Endodermal cell (in vitro differentiated cells): ENCODE data around the gene SKA1. TPM values are rescaled to one million over a fixed set of nuclear protein-coding genes. Genes with fewer than 3 reads are reported as not detected.

Experiments
- DNase-seq: peaks from one replicate; pipeline ENCODE4 v3.0.0-alpha.2; 2017
- H3K27ac ChIP-seq: 2 replicates; pipeline ENCODE4 v1.5.1; 2013; ENCODE audit warnings: mild to moderate bottlenecking, low read depth, low read length, moderate library complexity
- H3K27me3 ChIP-seq: 2 replicates; pipeline ENCODE4 v1.6.1; 2013; ENCODE audit warnings: mild to moderate bottlenecking, low read length, moderate library complexity; ENCODE audit not compliant: insufficient read depth, control insufficient read depth, poor library complexity, severe bottlenecking
- H3K36me3 ChIP-seq: 2 replicates; pipeline ENCODE4 v1.7.0; 2013; ENCODE audit warnings: mild to moderate bottlenecking, low read length, moderate library complexity; ENCODE audit not compliant: control insufficient read depth, insufficient read depth
- H3K4me1 ChIP-seq: one replicate; pipeline ENCODE4 v1.7.0; 2013; ENCODE audit warnings: low read length; ENCODE audit not compliant: control insufficient read depth, insufficient read depth
- H3K4me3 ChIP-seq: 2 replicates; pipeline ENCODE4 v1.5.1; 2013; ENCODE audit warnings: mild to moderate bottlenecking, low read length, moderate library complexity
- H3K9ac ChIP-seq: 2 replicates; pipeline ENCODE4 v1.6.1; 2013; ENCODE audit warnings: mild to moderate bottlenecking, low read length, moderate library complexity; ENCODE audit not compliant: poor library complexity, severe bottlenecking; ENCODE audit errors: extremely low read depth
- H3K9me3 ChIP-seq: 2 replicates; pipeline ENCODE4 v1.6.1; 2013; ENCODE audit warnings: mild to moderate bottlenecking, low read length, moderate library complexity; ENCODE audit not compliant: control insufficient read depth
- H3K27ac Mint-ChIP-seq: 2 replicates; pipeline ENCODE4 v1.8.0; 2020; ENCODE audit warnings: mixed read lengths
- H3K27me3 Mint-ChIP-seq: 2 replicates; pipeline ENCODE4 v1.8.0; 2021; ENCODE audit warnings: mild to moderate bottlenecking, mixed read lengths; ENCODE audit not compliant: insufficient read depth
- H3K36me3 Mint-ChIP-seq: 2 replicates; pipeline ENCODE4 v1.8.0; 2020; ENCODE audit warnings: low read depth, mixed read lengths
- H3K4me1 Mint-ChIP-seq: 2 replicates; pipeline ENCODE4 v1.8.0; 2020; ENCODE audit warnings: mixed read lengths
- H3K4me3 Mint-ChIP-seq: 2 replicates; pipeline ENCODE4 v1.8.0; 2020; ENCODE audit warnings: mild to moderate bottlenecking, moderate library complexity, mixed read lengths
- H3K9me3 Mint-ChIP-seq: 2 replicates; pipeline ENCODE4 v1.8.0; 2020; ENCODE audit warnings: mild to moderate bottlenecking, mixed read lengths
- CTCF ChIP-seq: fragments of 200-600 bp; sonication (generic); conservative IDR thresholded peaks from 2 replicates; pipeline ENCODE4 v1.5.0; 2021; ENCODE audit warnings: antibody characterized with exemption, mild to moderate bottlenecking
- WGBS, 2 experiments: methylation state at CpG; one replicate each; pipeline versions ENCODE4 v1.1.5 to v1.1.7; 2013; ENCODE audit warnings: missing lambda C conversion rate in 2 of 2, mixed read lengths in 1 of 2; ENCODE audit not compliant: insufficient coverage in 1 of 2, insufficient read length in 1 of 2; 5-methylcytosine and 5-hydroxymethylcytosine counted together
- total RNA-seq, 2 donors: library from RNA; stranded (reverse); fragmentation: NEBNext Ultra II Directional in 1 of 2; extraction: Animal tissue kit (Norgen Biotek cat#: 25700) in 1 of 2; gene quantifications; 2 replicates in 1 of 2; 3 replicates in 1 of 2; pipeline ENCODE4 v1.2.1, GENCODE V29; 2021

Gene SKA1
- total RNA-seq, 2 donors from 2014 or later = 26.4 to 70.0 TPM

- Histone ChIP-seq H3K4me1 (no peaks in the 10 kb centered on the region), H3K9me3 (peaks cover 27% of the 10 kb centered on the region), H3K36me3 (no peaks in the 10 kb centered on the region), H3K27ac (no peak overlapping the region), H3K9ac (no peak overlapping the region), H3K4me3 (no peak overlapping the region), H3K27me3 (no peaks in the 10 kb centered on the region)
- Mint-ChIP-seq H3K9me3 (peaks cover 42% of the 10 kb centered on the region), H3K27ac (no peak overlapping the region), H3K4me3 (no peak overlapping the region), H3K4me1 (peaks cover 1% of the 10 kb centered on the region), H3K27me3 (peaks cover 3% of the 10 kb centered on the region), H3K36me3 (peaks cover 9% of the 10 kb centered on the region)
- DNase-seq = no peak
- WGBS, 2 experiments = 80 to 86% methylated on average over 1 to 2 of the region's 2 CpGs
- TF ChIP-seq CTCF = no peak
Measured at GRCh38 chr18:50422286-50422898, 47.5 kb downstream of the SKA1 start.

GRCh38 chr18:50424877-50425690 is 50.2 kb downstream of the SKA1 start:
- Mint-ChIP-seq H3K27ac (no peak overlapping the region), H3K4me3 (no peak overlapping the region), H3K27me3 (peaks cover 3% of the 10 kb centered on the region), H3K4me1 (peaks cover 10% of the 10 kb centered on the region), H3K36me3 (peaks cover 4% of the 10 kb centered on the region), H3K9me3 (peaks cover 15% of the 10 kb centered on the region)
- DNase-seq = no peak
- Histone ChIP-seq H3K9me3 (peaks cover 9% of the 10 kb centered on the region), H3K4me3 (peak overlapping the region; percentile 1), H3K36me3 (no peaks in the 10 kb centered on the region), H3K27ac (no peak overlapping the region), H3K27me3 (no peaks in the 10 kb centered on the region), H3K4me1 (no peaks in the 10 kb centered on the region), H3K9ac (no peak overlapping the region)
- no peak for TF ChIP-seq CTCF
- WGBS, 2 experiments = 84 to 93% methylated on average over 4 to 5 of the region's 7 CpGs

GRCh38 chr18:50427896-50428295 is 53.0 kb downstream of the SKA1 start:
- H3K4me1 Mint-ChIP-seq = peaks cover 10% of the 10 kb centered on the region
- TF ChIP-seq CTCF = no peak
- no peak overlapping the region for H3K4me3 Mint-ChIP-seq
- no peak overlapping the region for H3K27ac Mint-ChIP-seq
- peaks cover 12% of the 10 kb centered on the region for H3K9me3 Mint-ChIP-seq
- Histone ChIP-seq H3K27ac (no peak overlapping the region), H3K27me3 (no peaks in the 10 kb centered on the region), H3K9ac (no peak overlapping the region), H3K4me1 (no peaks in the 10 kb centered on the region), H3K4me3 (no peak overlapping the region), H3K36me3 (no peaks in the 10 kb centered on the region), H3K9me3 (peaks cover 9% of the 10 kb centered on the region)
- no peak for DNase-seq
- peaks cover 3% of the 10 kb centered on the region for H3K27me3 Mint-ChIP-seq
- H3K36me3 Mint-ChIP-seq = peaks cover 4% of the 10 kb centered on the region
- WGBS, 2 experiments = 96 to 100% methylated on average over 1 of the region's 1 CpG
